H54 (cell line): ENCODE results near the gene OR10D3.
"Not testable (repeated sequence)": the region's sequence is repeated elsewhere in the genome, so short reads cannot be mapped to it uniquely, and the experiment has no call there.

Source experiments
- DNase-seq: peaks from one replicate; pipeline ENCODE4 v3.0.0; 2011; ENCODE audit warnings: low spot score, mixed read lengths; ENCODE audit not compliant: insufficient read length
- FAIRE-seq: peaks from 3 replicates; lab custom pipeline; 2011; peaks lifted over from hg19 to GRCh38; lab: Jason Lieb, UNC
- POLR2A ChIP-seq: IDR thresholded peaks from 2 replicates; pipeline ENCODE4 v1.6.1; 2011; ENCODE audit warnings: low read depth, mild to moderate bottlenecking, low read length

OR10D3 gene

DNA sequence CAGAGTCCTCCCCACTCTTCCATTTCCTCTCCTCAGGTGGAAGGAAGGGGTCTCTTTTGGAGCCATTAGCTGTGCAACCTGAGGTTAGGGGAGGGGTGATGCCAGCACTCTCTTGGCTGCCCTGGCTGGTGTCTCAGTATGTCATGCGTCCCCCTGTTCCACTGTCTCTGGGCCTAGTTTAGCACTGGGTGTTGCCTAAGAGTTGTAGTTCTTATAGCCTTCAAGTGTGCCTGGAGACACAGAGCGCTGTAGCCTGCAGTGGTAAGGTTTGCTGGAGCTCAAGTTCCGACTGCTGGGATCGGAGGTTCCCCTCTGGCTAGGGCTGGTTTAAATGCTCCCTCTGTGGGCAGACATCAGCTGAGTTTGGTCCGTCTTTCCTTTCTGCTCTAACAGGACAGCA lies 20.9 kb downstream of the OR10D3 start:
- no peak for TF ChIP-seq POLR2A
- FAIRE-seq (no peak), DNase-seq (no peak)

DNA sequence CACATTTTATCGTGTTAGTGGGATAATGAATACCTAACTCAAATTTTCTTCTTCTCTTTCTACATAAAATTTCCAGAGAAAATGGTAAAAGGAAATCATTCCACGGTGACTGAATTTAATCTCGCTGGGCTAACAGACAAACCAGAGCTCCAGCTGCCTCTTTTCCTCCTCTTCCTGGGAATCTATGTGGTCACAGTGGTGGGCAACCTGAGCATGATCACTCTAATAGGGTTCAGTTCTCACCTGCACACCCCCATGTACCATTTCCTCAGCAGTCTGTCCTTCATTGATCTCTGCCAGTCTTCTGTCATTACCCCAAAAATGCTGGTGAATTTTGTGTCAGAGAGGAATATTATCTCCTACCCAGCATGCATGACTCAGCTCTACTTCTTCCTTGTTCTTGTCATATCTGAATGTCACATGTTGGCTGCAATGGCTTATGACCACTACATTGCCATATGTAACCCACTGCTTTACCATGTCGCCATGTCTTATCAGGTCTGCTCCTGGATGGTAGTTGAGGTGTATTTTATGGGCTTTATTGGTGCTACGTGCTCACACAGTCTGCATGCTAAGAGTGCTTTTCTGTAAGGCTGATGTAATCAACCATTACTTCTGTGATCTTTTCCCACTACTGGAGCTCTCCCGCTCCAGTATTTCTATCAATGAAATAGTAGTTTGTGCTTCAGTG lies 24.1 kb downstream of the OR10D3 start:
- DNase-seq (no peak), FAIRE-seq (no peak)
- TF ChIP-seq POLR2A = no peak

DNA sequence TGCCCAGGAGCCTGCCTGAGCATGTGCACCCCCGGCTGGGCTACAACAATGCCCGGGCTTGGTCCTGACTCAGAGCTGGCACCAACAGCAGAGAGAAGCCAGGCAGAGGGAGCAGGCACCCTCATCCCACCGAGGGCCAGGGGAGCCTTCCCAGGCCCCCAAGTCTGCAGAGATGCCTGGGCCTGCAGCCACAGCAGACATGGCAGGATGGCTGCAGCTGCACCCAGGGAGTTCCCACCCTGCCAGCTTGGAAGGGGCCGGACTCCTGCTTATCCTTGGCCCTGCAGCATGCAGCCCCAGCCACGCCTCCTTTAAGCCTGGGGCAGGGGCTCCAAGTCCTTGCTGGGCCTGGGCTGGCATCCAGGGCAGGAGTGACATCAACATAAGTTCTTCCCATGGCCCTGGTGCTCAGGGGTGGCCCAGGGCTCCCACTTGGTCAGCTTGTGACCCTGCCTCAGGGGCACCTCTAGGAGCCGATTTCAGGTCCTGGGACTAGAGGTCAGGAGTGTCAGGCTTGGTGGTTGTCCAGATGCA lies 26.7 kb downstream of the OR10D3 start:
- FAIRE-seq (no peak), DNase-seq (no peak)
- no peak for TF ChIP-seq POLR2A

DNA sequence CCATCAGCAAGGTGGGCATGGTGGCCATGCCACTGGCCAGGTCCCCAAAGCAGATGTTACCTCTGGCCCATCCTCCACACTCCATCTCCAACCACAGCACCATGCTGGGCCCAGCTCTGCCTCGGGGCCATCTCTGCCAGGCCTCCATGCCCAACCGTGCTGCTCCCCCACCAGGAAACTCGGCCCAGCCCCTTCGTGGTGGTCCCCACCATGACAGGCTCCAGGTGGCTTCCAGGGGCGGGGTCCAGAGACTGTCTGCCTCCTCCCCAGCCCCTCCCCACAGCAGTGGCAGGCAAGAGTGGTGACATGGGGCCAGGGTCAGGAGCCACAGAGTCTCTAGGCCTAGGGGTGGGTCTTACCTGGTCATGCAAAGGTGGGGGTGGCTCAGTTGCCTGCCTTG lies 27.3 kb downstream of the OR10D3 start:
- DNase-seq (no peak), FAIRE-seq (no peak)
- no peak for TF ChIP-seq POLR2A

DNA sequence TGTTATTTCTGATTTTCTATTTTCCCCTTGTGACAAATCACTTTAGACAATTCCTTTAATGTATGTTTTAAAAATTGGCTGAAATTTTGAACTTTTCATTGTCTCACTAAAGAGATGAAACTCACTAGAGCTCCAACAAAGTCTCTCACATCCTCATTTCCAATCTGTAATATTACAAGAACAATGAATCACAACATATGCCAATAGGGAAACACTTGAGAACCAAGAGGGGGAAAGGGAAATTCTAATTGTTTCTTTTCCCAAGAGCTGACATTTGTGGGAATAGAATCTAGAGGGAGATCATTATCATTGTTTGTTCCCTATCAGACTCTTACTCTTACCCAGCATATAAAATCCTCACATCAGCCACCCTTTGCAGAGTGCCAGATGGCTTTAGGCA lies 28.2 kb downstream of the OR10D3 start:
- no peak for DNase-seq
- FAIRE-seq = no peak
- TF ChIP-seq POLR2A = no peak

DNA sequence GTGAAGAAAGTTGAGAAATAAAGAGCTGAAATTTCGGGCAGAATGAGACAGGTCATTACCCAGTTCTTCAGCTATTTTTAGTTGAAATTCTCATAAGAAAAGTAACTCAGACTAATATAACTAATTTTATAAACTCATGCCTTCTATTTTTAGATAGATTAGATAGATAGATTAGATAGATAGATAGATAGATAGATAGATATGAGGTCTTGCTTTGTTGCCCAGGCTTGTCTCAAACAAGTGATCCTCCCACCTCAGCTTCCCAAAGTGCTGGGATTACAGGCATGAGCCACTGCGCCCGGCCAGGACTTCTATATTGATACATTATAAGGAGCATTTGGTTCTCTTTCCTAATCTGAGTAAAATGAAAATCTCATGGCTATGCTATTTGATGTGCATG lies 30.9 kb downstream of the OR10D3 start:
- TF ChIP-seq POLR2A = no peak
- no peak for DNase-seq
- FAIRE-seq = no peak

DNA sequence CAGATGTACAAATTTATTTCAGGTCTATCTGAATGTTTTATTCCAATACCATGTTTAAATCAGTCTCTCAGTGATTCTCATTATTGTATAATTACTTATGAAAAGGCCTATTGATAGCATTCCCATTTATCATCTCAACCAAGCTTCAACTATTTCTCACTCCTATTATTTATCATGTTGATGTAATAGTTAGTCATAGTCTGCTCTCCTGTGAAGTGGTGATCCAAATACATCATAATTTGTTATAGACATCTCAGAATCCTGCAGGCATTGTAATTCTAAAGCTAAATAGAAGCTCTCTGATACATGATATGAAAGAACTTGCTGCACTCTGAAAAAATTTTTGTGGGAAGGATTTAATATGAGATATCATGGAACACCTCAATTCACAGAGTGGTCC lies 36.0 kb downstream of the OR10D3 start:
- no peak for TF ChIP-seq POLR2A
- FAIRE-seq (no peak), DNase-seq (no peak)

DNA sequence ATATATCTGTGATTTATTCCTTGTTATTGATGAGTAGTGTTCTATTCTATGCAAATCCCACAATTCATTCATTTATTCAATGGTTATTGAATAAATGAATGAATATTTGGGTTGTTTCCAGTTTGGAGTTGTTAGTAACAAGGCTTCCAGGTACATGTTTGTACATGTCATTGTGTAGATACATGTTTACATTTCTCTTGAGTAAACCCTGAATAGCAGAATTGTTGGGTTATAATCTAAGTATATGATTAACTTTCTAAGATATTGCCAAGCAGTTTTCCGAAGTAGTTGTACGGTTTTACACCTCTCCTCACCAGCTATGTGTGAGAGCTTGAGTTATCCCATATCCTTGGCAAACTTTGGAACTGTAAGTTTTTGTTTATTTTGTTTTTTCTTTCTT lies 39.3 kb downstream of the OR10D3 start:
- TF ChIP-seq POLR2A = no peak
- FAIRE-seq (no peak), DNase-seq (no peak)

DNA sequence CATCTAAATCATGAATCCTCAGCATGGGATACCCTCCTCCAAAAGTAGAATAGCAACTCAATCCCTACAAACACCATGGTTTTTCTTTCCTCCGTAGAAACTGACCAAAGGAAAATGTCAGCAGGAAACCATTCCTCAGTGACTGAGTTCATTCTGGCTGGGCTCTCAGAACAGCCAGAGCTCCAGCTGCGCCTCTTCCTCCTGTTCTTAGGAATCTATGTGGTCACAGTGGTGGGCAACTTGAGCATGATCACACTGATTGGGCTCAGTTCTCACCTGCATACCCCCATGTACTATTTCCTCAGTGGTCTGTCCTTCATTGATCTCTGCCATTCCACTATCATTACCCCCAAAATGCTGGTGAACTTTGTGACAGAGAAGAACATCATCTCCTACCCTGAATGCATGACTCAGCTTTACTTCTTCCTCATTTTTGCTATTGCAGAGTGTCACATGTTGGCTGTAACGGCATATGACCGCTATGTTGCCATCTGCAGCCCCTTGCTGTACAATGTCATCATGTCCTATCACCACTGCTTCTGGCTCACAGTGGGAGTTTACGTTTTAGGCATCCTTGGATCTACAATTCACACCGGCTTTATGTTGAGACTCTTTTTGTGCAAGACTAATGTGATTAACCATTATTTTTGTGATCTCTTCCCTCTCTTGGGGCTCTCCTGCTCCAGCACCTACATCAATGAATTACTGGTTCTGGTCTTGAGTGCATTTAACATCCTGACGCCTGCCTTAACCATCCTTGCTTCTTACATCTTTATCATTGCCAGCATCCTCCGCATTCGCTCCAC lies 41.7 kb downstream of the OR10D3 start:
- not testable (repeated sequence) for FAIRE-seq, DNase-seq

DNA sequence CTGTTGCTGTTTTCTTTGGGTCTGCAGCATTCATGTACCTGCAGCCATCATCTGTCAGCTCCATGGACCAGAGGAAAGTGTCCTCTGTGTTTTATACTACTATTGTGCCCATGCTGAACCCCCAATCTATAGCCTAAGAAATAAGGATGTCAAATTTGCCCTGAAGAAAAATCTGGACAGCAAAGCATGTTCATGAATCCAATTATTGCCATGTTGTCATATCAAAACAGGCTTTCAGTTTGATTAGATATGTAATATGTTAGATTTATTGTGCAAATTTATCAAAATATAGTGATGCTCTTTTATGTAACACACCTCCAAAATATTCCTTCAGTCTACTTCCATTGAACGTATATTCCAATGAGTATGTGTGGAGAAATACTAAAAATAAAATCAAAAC lies 42.3 kb downstream of the OR10D3 start:
- DNase-seq = no peak
- FAIRE-seq = no peak
- no peak for TF ChIP-seq POLR2A

DNA sequence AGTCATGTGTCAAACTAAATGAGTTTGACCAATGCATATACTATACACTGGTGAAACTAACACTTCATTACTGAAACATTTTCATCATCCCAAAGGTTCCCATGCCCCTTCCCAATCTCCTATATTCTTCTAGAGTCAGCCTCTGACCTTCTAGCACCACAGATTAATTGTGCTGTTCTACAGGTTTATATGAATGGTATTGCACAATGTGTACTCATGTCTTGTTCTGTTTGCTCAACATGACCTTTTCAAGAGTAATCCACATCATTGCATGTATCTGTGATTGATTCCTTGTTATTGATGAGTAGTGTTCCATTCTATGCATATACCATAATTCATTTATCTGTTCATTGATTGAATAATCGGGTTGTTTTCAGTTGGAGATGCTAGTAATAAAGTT lies 50.2 kb downstream of the OR10D3 start:
- no peak for TF ChIP-seq POLR2A
- FAIRE-seq (no peak), DNase-seq (no peak)
